Astrocyte (in vitro differentiated cells and primary cell): Measurements from ENCODE around the gene BMF. TPM values are rescaled to one million over a fixed set of nuclear protein-coding genes. Genes with fewer than 3 reads are reported as not detected.

Source experiments
- DNase-seq: peaks from one replicate; pipeline ENCODE4 v3.0.0-alpha.2; 2010; ENCODE audit warnings: low read depth
- FAIRE-seq: peaks from 2 replicates; lab custom pipeline; 2011; peaks lifted over from hg19 to GRCh38; lab: Jason Lieb, UNC
- H2AFZ ChIP-seq: 2 replicates; pipeline ENCODE4 v1.6.0; 2012; ENCODE audit warnings: low read depth, low read length, inconsistent platforms
- H3K27ac ChIP-seq: 2 replicates; pipeline ENCODE4 v1.5.1; 2011; ENCODE audit warnings: low read depth, low read length, inconsistent platforms
- H3K27me3 ChIP-seq: 2 replicates; pipeline ENCODE4 v1.6.0; 2011; ENCODE audit warnings: low read length, inconsistent platforms; ENCODE audit not compliant: insufficient read depth
- H3K36me3 ChIP-seq: 2 replicates; pipeline ENCODE4 v1.5.1; 2011; ENCODE audit warnings: low read length, inconsistent platforms; ENCODE audit not compliant: insufficient read depth
- H3K4me1 ChIP-seq: 2 replicates; pipeline ENCODE4 v1.5.1; 2011; ENCODE audit warnings: low read length, inconsistent platforms; ENCODE audit not compliant: insufficient read depth
- H3K4me2 ChIP-seq: 2 replicates; pipeline ENCODE4 v1.6.0; 2012; ENCODE audit warnings: low read length, inconsistent platforms
- H3K4me3 ChIP-seq: 2 replicates; pipeline ENCODE4 v1.5.1; 2011; ENCODE audit warnings: low read depth, mild to moderate bottlenecking, low read length, inconsistent platforms; ENCODE audit not compliant: insufficient read depth
- H3K79me2 ChIP-seq: 2 replicates; pipeline ENCODE4 v1.6.0; 2012; ENCODE audit warnings: mild to moderate bottlenecking, low read length, inconsistent platforms; ENCODE audit not compliant: insufficient read depth
- H3K9ac ChIP-seq: 2 replicates; pipeline ENCODE4 v1.6.0; 2012; ENCODE audit warnings: mild to moderate bottlenecking, low read length, inconsistent platforms
- H3K9me3 ChIP-seq: 2 replicates; pipeline ENCODE4 v1.5.1; 2012; ENCODE audit warnings: low read depth, mild to moderate bottlenecking, low read length, inconsistent platforms; ENCODE audit not compliant: insufficient read depth
- H4K20me1 ChIP-seq: 2 replicates; pipeline ENCODE4 v1.6.0; 2012; ENCODE audit warnings: low read length, inconsistent platforms; ENCODE audit not compliant: insufficient read depth
- H3K27ac Mint-ChIP-seq: one replicate; pipeline ENCODE4 v1.8.0; 2021; ENCODE audit warnings: mild to moderate bottlenecking, mixed read lengths; ENCODE audit not compliant: unreplicated experiment
- H3K27me3 Mint-ChIP-seq: one replicate; pipeline ENCODE4 v1.8.0; 2021; ENCODE audit warnings: low read depth, mixed read lengths; ENCODE audit not compliant: unreplicated experiment
- H3K36me3 Mint-ChIP-seq: one replicate; pipeline ENCODE4 v1.8.0; 2021; ENCODE audit warnings: low read depth, mixed read lengths; ENCODE audit not compliant: unreplicated experiment
- H3K4me1 Mint-ChIP-seq: one replicate; pipeline ENCODE4 v1.8.0; 2021; ENCODE audit warnings: low read depth, mixed read lengths; ENCODE audit not compliant: unreplicated experiment
- H3K4me3 Mint-ChIP-seq: one replicate; pipeline ENCODE4 v1.8.0; 2021; ENCODE audit warnings: mild to moderate bottlenecking, moderate library complexity, mixed read lengths; ENCODE audit not compliant: unreplicated experiment
- H3K9me3 Mint-ChIP-seq: one replicate; pipeline ENCODE4 v1.8.0; 2021; ENCODE audit warnings: mild to moderate bottlenecking, mixed read lengths; ENCODE audit not compliant: unreplicated experiment
- EZH2 ChIP-seq: IDR thresholded peaks from 2 replicates; pipeline ENCODE4 v1.6.1; 2012; ENCODE audit warnings: mild to moderate bottlenecking, low read length, inconsistent platforms; ENCODE audit not compliant: insufficient read depth
- total RNA-seq: library from RNA; stranded (reverse); gene quantifications from 2 replicates; pipeline ENCODE4 v1.2.1, GENCODE V29; 2021
- TF ChIP-seq, protein P1 (sequence below): IDR thresholded peaks from 2 replicates; pipeline ENCODE4 v1.5.1; 2011; ENCODE audit warnings: low read depth, mild to moderate bottlenecking, inconsistent platforms, low read length, moderate library complexity; ENCODE audit not compliant: insufficient read depth

BMF gene
- total RNA-seq, 1 donor from 2014 or later: 31.8 TPM

DNA sequence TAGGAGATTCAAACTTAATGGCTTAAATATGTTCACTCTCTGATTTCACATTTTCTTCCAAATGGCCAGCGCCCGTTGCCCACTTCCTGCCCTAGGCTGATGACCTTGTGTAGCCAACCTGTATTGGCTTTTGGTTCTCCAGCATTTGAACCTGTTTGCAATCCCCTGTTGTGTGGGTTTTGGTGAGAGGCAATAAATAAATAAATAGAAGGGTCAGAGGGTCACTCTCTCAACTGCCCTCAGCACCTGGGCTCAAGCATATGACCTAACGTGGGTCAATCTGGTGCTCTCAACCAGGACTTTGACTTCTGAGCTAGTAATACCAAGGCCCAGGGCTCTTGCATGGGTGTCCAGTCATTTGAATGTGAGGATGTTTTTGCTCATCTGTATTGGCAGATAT lies 67.9 kb downstream of the BMF start:
- no peaks in the 10 kb centered on the region for H3K27me3 ChIP-seq
- H3K4me2 ChIP-seq: no peak overlapping the region
- no peaks in the 10 kb centered on the region for H3K9me3 ChIP-seq
- no peak for TF ChIP-seq EZH2
- TF ChIP-seq, protein P1, sequence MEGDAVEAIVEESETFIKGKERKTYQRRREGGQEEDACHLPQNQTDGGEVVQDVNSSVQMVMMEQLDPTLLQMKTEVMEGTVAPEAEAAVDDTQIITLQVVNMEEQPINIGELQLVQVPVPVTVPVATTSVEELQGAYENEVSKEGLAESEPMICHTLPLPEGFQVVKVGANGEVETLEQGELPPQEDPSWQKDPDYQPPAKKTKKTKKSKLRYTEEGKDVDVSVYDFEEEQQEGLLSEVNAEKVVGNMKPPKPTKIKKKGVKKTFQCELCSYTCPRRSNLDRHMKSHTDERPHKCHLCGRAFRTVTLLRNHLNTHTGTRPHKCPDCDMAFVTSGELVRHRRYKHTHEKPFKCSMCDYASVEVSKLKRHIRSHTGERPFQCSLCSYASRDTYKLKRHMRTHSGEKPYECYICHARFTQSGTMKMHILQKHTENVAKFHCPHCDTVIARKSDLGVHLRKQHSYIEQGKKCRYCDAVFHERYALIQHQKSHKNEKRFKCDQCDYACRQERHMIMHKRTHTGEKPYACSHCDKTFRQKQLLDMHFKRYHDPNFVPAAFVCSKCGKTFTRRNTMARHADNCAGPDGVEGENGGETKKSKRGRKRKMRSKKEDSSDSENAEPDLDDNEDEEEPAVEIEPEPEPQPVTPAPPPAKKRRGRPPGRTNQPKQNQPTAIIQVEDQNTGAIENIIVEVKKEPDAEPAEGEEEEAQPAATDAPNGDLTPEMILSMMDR: no peak
- H3K9ac ChIP-seq: no peak overlapping the region
- H3K4me1 ChIP-seq: peaks cover 20% of the 10 kb centered on the region
- no peak overlapping the region for H3K27ac ChIP-seq
- no peak overlapping the region for H3K4me3 ChIP-seq
- no peak overlapping the region for H2AFZ ChIP-seq
- peaks cover 7% of the 10 kb centered on the region for H3K36me3 Mint-ChIP-seq
- H3K27ac Mint-ChIP-seq: no peak overlapping the region
- H3K36me3 ChIP-seq: peaks cover 5% of the 10 kb centered on the region
- H3K79me2 ChIP-seq: peaks cover 30% of the 10 kb centered on the region
- H3K4me1 Mint-ChIP-seq: peaks cover 32% of the 10 kb centered on the region
- H3K9me3 Mint-ChIP-seq: no peaks in the 10 kb centered on the region
- H3K27me3 Mint-ChIP-seq: no peaks in the 10 kb centered on the region
- H3K4me3 Mint-ChIP-seq: no peak overlapping the region
- FAIRE-seq: no peak
- H4K20me1 ChIP-seq: peaks cover 20% of the 10 kb centered on the region
- no peak for DNase-seq

DNA sequence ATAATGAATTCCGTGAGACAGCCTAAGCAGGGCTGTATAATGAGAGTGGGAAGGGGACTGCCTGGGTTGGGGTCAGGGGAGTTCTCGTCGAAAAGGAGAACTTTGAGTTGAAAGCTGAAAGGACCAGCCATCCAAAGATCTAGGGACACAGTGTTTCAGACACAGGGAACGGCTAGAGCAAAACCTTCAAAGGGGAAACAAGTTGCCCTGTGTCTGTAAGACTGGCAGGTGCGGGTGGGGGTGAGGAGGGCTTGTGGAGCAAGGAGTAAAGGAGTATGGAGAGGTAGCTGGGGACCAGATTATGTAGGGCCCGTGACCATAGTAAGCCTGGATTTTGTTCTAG lies 68.4 kb downstream of the BMF start:
- H2AFZ ChIP-seq: no peak overlapping the region
- H3K4me1 Mint-ChIP-seq: peaks cover 27% of the 10 kb centered on the region
- H3K79me2 ChIP-seq: peaks cover 33% of the 10 kb centered on the region
- peaks cover 7% of the 10 kb centered on the region for H3K36me3 Mint-ChIP-seq
- H3K27ac ChIP-seq: no peak overlapping the region
- H3K4me3 ChIP-seq: no peak overlapping the region
- TF ChIP-seq, protein P1: no peak
- TF ChIP-seq EZH2: no peak
- no peak for FAIRE-seq
- H3K9me3 ChIP-seq: no peaks in the 10 kb centered on the region
- H3K4me2 ChIP-seq: peak overlapping the region; percentile 90
- DNase-seq: no peak
- H3K36me3 ChIP-seq: peaks cover 10% of the 10 kb centered on the region
- H3K4me3 Mint-ChIP-seq: peak overlapping the region; percentile 67
- H3K27me3 ChIP-seq: no peaks in the 10 kb centered on the region
- no peak overlapping the region for H3K27ac Mint-ChIP-seq
- H3K9me3 Mint-ChIP-seq: no peaks in the 10 kb centered on the region
- H3K4me1 ChIP-seq: peaks cover 15% of the 10 kb centered on the region
- no peaks in the 10 kb centered on the region for H3K27me3 Mint-ChIP-seq
- peaks cover 24% of the 10 kb centered on the region for H4K20me1 ChIP-seq
- H3K9ac ChIP-seq: no peak overlapping the region

DNA sequence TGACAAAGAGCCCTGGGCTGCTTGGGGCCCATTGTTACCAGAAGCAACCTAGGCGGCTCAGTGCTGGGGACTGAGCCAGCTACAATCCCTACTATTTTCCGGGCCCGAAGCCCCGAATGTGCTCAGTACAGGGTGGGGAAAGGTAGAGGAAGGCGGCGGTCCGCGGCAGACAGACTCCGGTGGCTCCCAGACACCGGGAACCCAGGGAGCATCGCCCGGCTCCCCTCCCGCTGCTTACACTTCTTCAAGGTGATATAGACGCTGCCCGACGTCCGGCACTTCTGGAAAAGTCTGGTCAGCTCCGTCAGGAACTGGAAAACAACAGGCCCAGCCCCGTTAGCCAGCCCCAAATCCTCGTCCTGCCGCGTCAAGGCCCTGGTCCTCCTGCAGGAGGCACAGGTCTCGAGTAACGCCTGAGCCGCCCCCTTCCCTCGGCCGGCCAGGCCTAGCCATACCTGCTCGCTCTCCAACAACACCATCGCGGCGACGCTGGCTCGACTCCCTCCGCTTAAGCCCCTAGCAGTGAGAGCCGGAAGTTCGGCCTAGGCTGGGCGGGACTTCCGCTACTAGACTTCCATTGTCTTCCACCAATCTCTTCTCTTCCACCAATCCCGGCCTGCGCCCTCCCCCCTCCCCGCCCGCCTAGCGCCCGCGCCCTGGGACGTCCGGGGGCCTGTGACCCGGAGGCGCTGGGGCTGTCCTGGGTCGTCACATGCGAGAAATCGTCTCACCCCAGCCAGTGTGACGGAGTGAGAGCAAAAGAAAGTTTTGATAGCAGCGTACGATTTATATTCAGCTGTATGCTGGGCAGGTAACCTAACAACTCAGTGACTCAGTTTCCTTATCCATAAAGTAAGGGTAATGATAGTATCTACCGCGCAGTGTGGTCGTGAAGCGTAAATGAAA lies 69.8 kb downstream of the BMF start, which contains the start of gene SRP14:
Gene SRP14 (minus strand): TSS at position 544 of the 906 bp plus-strand sequence. CDS start 65 bp downstream, at position 479.
- peak within 1 kb of the TSS; percentile 99 for H3K4me3 Mint-ChIP-seq
- Histone ChIP-seq H3K27me3 (no peaks in the 10 kb centered on the region), H3K4me1 (peaks cover 14% of the 10 kb centered on the region), H3K9me3 (no peaks in the 10 kb centered on the region), H3K9ac (peak within 1 kb of the TSS; percentile 99), H3K4me2 (peak within 1 kb of the TSS; percentile 90), H3K36me3 (peaks cover 23% of the 10 kb centered on the region), H3K4me3 (peak within 1 kb of the TSS; percentile 74), H3K79me2 (peaks cover 41% of the 10 kb centered on the region), H2AFZ (peak within 1 kb of the TSS; percentile 82), H3K27ac (peak within 1 kb of the TSS; percentile 94), H4K20me1 (peaks cover 30% of the 10 kb centered on the region)
- DNase-seq: peak; percentile 88
- no peaks in the 10 kb centered on the region for H3K27me3 Mint-ChIP-seq
- no peak for FAIRE-seq
- peaks cover 9% of the 10 kb centered on the region for H3K36me3 Mint-ChIP-seq
- H3K4me1 Mint-ChIP-seq: peaks cover 26% of the 10 kb centered on the region
- TF ChIP-seq EZH2: no peak
- TF ChIP-seq, protein P1: no peak
- no peaks in the 10 kb centered on the region for H3K9me3 Mint-ChIP-seq
- H3K27ac Mint-ChIP-seq: peak within 1 kb of the TSS; percentile 97
